Measurements from ENCODE around the gene PFDN4. TPM values are rescaled to one million over a fixed set of nuclear protein-coding genes. Genes with fewer than 3 reads are reported as not detected.

PFDN4 gene
- total RNA-seq, 4 donors from 2014 or later, result 32.8 to 71.0 (median 40.2) TPM

DNA sequence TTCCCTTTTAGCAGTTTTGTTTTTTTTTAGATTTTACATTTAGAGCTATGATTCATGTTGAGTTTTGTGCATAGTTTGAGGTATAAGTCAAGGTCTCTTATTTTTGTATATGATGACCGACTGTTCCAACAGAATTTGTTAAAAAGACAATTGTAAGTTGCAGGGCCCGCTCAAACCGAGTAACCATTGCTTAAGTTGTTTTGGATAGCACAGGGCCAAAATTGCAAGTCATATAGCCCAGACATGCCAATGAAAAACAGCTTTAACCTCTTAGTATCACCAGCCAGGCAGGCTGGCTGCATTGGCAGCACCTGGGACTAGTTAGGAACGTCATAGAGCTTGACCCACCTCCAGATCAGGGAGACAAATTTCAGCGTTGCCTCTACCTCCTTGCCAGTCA, 47.3 kb downstream of the PFDN4 start:
- no peak for TF ChIP-seq POLR2A (IDR thresholded peaks at IDR 0.05)
- TF ChIP-seq, protein P1, sequence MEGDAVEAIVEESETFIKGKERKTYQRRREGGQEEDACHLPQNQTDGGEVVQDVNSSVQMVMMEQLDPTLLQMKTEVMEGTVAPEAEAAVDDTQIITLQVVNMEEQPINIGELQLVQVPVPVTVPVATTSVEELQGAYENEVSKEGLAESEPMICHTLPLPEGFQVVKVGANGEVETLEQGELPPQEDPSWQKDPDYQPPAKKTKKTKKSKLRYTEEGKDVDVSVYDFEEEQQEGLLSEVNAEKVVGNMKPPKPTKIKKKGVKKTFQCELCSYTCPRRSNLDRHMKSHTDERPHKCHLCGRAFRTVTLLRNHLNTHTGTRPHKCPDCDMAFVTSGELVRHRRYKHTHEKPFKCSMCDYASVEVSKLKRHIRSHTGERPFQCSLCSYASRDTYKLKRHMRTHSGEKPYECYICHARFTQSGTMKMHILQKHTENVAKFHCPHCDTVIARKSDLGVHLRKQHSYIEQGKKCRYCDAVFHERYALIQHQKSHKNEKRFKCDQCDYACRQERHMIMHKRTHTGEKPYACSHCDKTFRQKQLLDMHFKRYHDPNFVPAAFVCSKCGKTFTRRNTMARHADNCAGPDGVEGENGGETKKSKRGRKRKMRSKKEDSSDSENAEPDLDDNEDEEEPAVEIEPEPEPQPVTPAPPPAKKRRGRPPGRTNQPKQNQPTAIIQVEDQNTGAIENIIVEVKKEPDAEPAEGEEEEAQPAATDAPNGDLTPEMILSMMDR (IDR thresholded peaks at IDR 0.05), result no peak
- intact Hi-C loops (cut with DNase I; ENCODE audit: low total_unique reads), result no loop called here
- 37 to 52% methylated on average over 5 of the region's 5 CpGs for whole genome bisulfite sequencing, 2 donors
- H3K4me3 ChIP-seq (ENCODE audit: low read depth, poor library complexity, severe bottlenecking), result no peak overlapping the region
- DNase-seq (ENCODE audit: low spot score in 2 of 2), result no peak

DNA sequence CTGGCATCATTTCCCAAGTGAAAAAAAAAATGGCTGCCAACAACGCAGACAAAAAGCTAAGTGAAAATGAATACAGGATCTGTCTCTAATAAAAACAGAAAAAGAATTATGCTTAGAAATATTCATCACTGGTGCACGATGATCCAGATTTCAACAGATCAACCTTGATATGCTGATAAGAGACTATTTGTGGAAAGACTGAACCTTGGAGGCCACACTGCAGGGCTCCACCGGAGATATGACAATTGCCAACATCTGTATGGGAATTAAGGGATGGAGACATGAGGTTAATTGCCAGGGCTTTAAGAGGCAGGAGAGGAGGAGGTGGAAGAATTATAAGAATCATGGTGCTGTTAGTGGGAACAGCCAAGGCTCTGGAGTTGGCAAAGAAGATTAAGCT, 48.3 kb downstream of the PFDN4 start:
- H3K4me3 ChIP-seq (ENCODE audit: low read depth, poor library complexity, severe bottlenecking), result no peak overlapping the region
- TF ChIP-seq POLR2A (IDR thresholded peaks at IDR 0.05), result no peak
- TF ChIP-seq, protein P1 (IDR thresholded peaks at IDR 0.05), result no peak
- intact Hi-C loops (cut with DNase I; ENCODE audit: low total_unique reads), result no loop called here
- DNase-seq (ENCODE audit: low spot score in 2 of 2), result no peak
- WGBS, 2 donors, result 39 to 45% methylated on average over 3 of the region's 3 CpGs

DNA sequence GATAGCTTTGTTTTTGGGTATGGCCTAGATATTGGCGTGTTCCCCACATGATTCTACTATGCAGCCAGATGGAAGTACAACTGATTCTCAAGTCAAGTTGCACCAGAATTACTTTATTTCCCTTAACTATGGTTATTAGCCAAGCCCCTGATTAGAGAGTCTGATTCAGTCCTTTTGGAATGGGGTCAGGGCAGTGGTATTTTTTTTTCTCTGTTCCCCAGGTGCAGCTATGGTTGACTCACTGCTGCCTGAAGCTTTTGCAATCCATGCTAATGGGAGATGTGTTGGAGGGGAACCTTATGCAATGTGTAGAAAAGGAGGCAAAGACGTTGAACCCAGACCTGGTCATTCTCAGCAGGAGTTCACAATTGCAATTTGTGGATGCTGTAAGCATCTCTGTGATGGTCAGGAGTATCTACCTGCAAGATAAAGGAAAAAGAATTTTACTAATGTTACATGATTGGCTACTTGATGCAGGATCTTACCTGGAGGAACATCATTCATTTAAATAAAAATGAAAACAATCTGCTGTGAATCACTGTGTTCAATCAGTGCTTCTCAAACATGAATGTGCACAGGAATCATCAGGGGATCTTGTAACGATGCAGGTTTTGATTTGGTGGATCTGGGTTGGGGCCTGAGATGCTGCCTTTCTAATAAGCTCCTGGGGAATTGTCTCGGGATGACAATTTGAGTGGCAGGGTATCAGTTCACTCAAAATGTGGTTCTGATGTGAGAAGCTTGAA, 49.4 kb downstream of the PFDN4 start:
- intact Hi-C loops (cut with DNase I; ENCODE audit: low total_unique reads), result no loop called here
- no peak overlapping the region for H3K4me3 ChIP-seq (ENCODE audit: low read depth, poor library complexity, severe bottlenecking)
- WGBS, 2 donors, result 41 to 49% methylated on average over 4 of the region's 4 CpGs
- DNase-seq (ENCODE audit: low spot score in 2 of 2), result no peak
- TF ChIP-seq, protein P1 (IDR thresholded peaks at IDR 0.05), result no peak
- TF ChIP-seq POLR2A (IDR thresholded peaks at IDR 0.05), result no peak

DNA sequence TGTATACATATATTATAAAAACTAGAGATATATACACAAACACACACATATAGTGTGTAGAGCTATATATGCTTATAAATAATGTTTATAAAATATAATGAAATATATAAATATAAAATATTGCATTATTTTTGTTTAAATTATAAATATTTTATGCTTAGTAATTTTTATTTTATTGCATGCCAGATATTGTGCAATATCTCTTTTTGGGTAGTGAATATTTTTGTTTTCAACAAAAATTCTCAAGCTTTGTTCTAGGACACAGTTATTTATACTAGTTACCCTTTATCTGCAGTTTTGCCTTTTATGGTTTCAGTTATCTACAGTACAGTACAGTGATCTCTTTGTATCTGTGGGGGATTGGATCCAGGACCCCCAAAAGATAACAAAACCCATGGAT, 52.2 kb downstream of the PFDN4 start:
- H3K4me3 ChIP-seq (ENCODE audit: low read depth, poor library complexity, severe bottlenecking), result no peak overlapping the region
- no peak for DNase-seq (ENCODE audit: low spot score in 2 of 2)
- intact Hi-C loops (cut with DNase I; ENCODE audit: low total_unique reads), result no loop called here
- TF ChIP-seq, protein P1 (IDR thresholded peaks at IDR 0.05), result no peak
- no peak for TF ChIP-seq POLR2A (IDR thresholded peaks at IDR 0.05)

DNA sequence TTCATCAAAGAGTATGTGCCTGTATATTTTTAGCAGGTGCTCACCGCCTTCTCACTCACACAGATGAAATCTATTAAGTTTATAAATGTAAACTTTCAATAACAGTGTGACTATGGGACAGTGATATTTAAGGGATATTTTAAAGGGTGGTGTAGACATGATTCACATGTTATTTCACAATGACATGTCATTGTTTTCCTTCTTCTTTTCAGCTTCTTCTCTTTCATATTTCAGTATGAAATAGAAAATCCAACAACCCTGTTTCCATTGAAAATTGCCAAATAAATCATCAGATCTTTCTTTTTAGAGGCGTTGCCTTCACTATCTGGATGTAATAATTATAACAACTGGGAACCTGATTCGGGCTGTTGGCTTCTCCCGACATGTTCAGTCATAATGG, 54.8 kb downstream of the PFDN4 start:
- intact Hi-C loops (cut with DNase I; ENCODE audit: low total_unique reads), result no loop called here

More for the DNA sequence above, 54.8 kb downstream of the PFDN4 start:
- TF ChIP-seq, protein P1 (IDR thresholded peaks at IDR 0.05), result no peak
- TF ChIP-seq POLR2A (IDR thresholded peaks at IDR 0.05), result no peak
- 75 to 79% methylated on average over 4 of the region's 4 CpGs for WGBS, 2 donors
- H3K4me3 ChIP-seq (ENCODE audit: low read depth, poor library complexity, severe bottlenecking), result no peak overlapping the region
- no peak for DNase-seq (ENCODE audit: low spot score in 2 of 2)

Data from lower leg skin (tissue), 4 donors.